ENCODE data around the gene FYB1. TPM values are rescaled to one million over a fixed set of nuclear protein-coding genes. Genes with fewer than 3 reads are reported as not detected.

The FYB1 gene
- 10 to 100 TPM in 3 of 4 donors, 1 to 10 TPM in 1; 2.8 to 14.1 (median 11.9) TPM for total RNA-seq

- TF ChIP-seq, protein P1, sequence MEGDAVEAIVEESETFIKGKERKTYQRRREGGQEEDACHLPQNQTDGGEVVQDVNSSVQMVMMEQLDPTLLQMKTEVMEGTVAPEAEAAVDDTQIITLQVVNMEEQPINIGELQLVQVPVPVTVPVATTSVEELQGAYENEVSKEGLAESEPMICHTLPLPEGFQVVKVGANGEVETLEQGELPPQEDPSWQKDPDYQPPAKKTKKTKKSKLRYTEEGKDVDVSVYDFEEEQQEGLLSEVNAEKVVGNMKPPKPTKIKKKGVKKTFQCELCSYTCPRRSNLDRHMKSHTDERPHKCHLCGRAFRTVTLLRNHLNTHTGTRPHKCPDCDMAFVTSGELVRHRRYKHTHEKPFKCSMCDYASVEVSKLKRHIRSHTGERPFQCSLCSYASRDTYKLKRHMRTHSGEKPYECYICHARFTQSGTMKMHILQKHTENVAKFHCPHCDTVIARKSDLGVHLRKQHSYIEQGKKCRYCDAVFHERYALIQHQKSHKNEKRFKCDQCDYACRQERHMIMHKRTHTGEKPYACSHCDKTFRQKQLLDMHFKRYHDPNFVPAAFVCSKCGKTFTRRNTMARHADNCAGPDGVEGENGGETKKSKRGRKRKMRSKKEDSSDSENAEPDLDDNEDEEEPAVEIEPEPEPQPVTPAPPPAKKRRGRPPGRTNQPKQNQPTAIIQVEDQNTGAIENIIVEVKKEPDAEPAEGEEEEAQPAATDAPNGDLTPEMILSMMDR (IDR thresholded peaks at IDR 0.05), result no peak
- TF ChIP-seq POLR2A (IDR thresholded peaks at IDR 0.05), result peak in 2 of 4 donors; percentile 11 to 18
Observed at GRCh38 chr5:39219437-39219836, at the start of gene FYB1. Gene FYB1, minus strand, starts transcription at chr5:39219563. Its CDS starts 16,603 bp downstream, at chr5:39202960.

GRCh38 chr5:39267186-39267585 is 47.8 kb upstream of the FYB1 start:
- 90 to 93% methylated on average over 2 of the region's 2 CpGs for WGBS, 2 donors
- intact Hi-C loops (cut with DNase I), result no loop called here
- no peak for TF ChIP-seq POLR2A (IDR thresholded peaks at IDR 0.05)
- TF ChIP-seq, protein P1 (IDR thresholded peaks at IDR 0.05), result no peak

More at GRCh38 chr5:39219437-39219836, at the start of gene FYB1:
- no peak for DNase-seq
- Histone ChIP-seq H3K4me1 (peaks cover 20 to 66% (median 20%) of the 10 kb centered on the region in 3 donors), H3K4me3 (peak within 1 kb of the TSS in 2 of 4 donors; percentile 6 to 53), H3K9me3 (no peaks in the 10 kb centered on the region), H3K36me3 (no peaks in the 10 kb centered on the region), H3K27ac (peak within 1 kb of the TSS; percentile 40 to 79 (median 53)), H3K27me3 (no peaks in the 10 kb centered on the region)
- WGBS, 2 donors, result 49 to 50% methylated on average over 1 to 4 of the region's 4 CpGs
- intact Hi-C loops (cut with DNase I), result loop anchor here (5.0 kb wide), 1 partner anchor 63 kb away; no protein-coding TSS in a partner anchor

GRCh38 chr5:39266442-39266841 is 47.1 kb upstream of the FYB1 start:
- DNase-seq, result no peak
- Histone ChIP-seq H3K27me3 (no peaks in the 10 kb centered on the region), H3K4me1 (no peaks in the 10 kb centered on the region), H3K9me3 (no peaks in the 10 kb centered on the region), H3K27ac (no peak overlapping the region), H3K36me3 (no peaks in the 10 kb centered on the region), H3K4me3 (no peak overlapping the region)
- 0 to 24% methylated on average over 2 of the region's 2 CpGs for WGBS, 2 donors
- TF ChIP-seq, protein P1 (IDR thresholded peaks at IDR 0.05), result no peak
- no peak for TF ChIP-seq POLR2A (IDR thresholded peaks at IDR 0.05)
- intact Hi-C loops (cut with DNase I), result no loop called here

More at GRCh38 chr5:39267186-39267585, 47.8 kb upstream of the FYB1 start:
- no peaks in the 10 kb centered on the region for H3K9me3 ChIP-seq
- no peaks in the 10 kb centered on the region for H3K27me3 ChIP-seq
- H3K27ac ChIP-seq, result no peak overlapping the region
- no peak for DNase-seq
- no peaks in the 10 kb centered on the region for H3K36me3 ChIP-seq
- H3K4me3 ChIP-seq, result no peak overlapping the region
- H3K4me1 ChIP-seq, result peaks cover 0 to 5% (median 0%) of the 10 kb centered on the region in 3 donors

GRCh38 chr5:39264528-39264927 is 45.2 kb upstream of the FYB1 start:
- DNase-seq, result no peak
- 73% methylated on average over 1 of the region's 1 CpG; no CpG with 5 or more reads in 1 of the 2 donors for WGBS, 2 donors
- H3K36me3 ChIP-seq, result no peaks in the 10 kb centered on the region

GRCh38 chr5:39262981-39263380 is 43.6 kb upstream of the FYB1 start:
- 75 to 80% methylated on average over 2 of the region's 2 CpGs for WGBS, 2 donors
- no peak for DNase-seq
- intact Hi-C loops (cut with DNase I), result no loop called here

More at GRCh38 chr5:39264528-39264927, 45.2 kb upstream of the FYB1 start:
- intact Hi-C loops (cut with DNase I), result no loop called here
- H3K9me3 ChIP-seq, result no peaks in the 10 kb centered on the region
- TF ChIP-seq, protein P1 (IDR thresholded peaks at IDR 0.05), result no peak
- TF ChIP-seq POLR2A (IDR thresholded peaks at IDR 0.05), result no peak
- H3K27ac ChIP-seq, result no peak overlapping the region
- H3K4me3 ChIP-seq, result no peak overlapping the region
- no peaks in the 10 kb centered on the region for H3K4me1 ChIP-seq
- no peaks in the 10 kb centered on the region for H3K27me3 ChIP-seq

More at GRCh38 chr5:39262981-39263380, 43.6 kb upstream of the FYB1 start:
- no peak for TF ChIP-seq POLR2A (IDR thresholded peaks at IDR 0.05)
- TF ChIP-seq, protein P1 (IDR thresholded peaks at IDR 0.05), result no peak
- Histone ChIP-seq H3K4me3 (no peak overlapping the region), H3K4me1 (peaks cover 0 to 7% (median 0%) of the 10 kb centered on the region in 3 donors), H3K36me3 (no peaks in the 10 kb centered on the region), H3K27ac (no peak overlapping the region), H3K9me3 (no peaks in the 10 kb centered on the region), H3K27me3 (no peaks in the 10 kb centered on the region)

All from esophagus squamous epithelium (tissue), 5 donors.